BLaER1 treated with 17β-estradiol and CSF1 and Interleukin-3, amounts not matched to agents 10 nM and 100 nM (cell line): ENCODE data around the gene CREB3L4.

Experiments
- H3K27ac ChIP-seq, 11 experiments: shearing (Covaris generic); formaldehyde crosslinking; 2 replicates each; pipeline ENCODE4 v1.8.1; 2022
- H3K27me3 ChIP-seq, 11 experiments: shearing (Covaris generic); formaldehyde crosslinking; 2 replicates each; pipeline ENCODE4 v1.8.1; 2022
- H3K36me3 ChIP-seq, 11 experiments: shearing (Covaris generic); formaldehyde crosslinking; 2 replicates each; pipeline ENCODE4 v1.8.1; 2022
- H3K4me1 ChIP-seq, 10 experiments: shearing (Covaris generic); formaldehyde crosslinking; 2 replicates each; pipeline ENCODE4 v1.8.1; 2022
- H3K4me2 ChIP-seq, 11 experiments: shearing (Covaris generic); formaldehyde crosslinking; 2 replicates each; pipeline ENCODE4 v1.8.1; 2022
- H3K4me3 ChIP-seq, 10 experiments: shearing (Covaris generic); formaldehyde crosslinking; 2 replicates each; pipeline ENCODE4 v1.8.1; 2022
- H3K9ac ChIP-seq, 11 experiments: shearing (Covaris generic); formaldehyde crosslinking; 2 replicates each; pipeline ENCODE4 v1.8.1; 2022
- H3K9me3 ChIP-seq, 11 experiments: shearing (Covaris generic); formaldehyde crosslinking; replicated peaks in 1 of 11; 2 replicates each; pipeline ENCODE4 v1.8.1; 2022
- H4K20me1 ChIP-seq, 11 experiments: shearing (Covaris generic); formaldehyde crosslinking; 2 replicates each; pipeline ENCODE4 v1.8.1; 2022
- Cebpa-rat ChIP-seq, 11 experiments: shearing (Covaris generic); IDR thresholded peaks; 2 replicates each; pipeline ENCODE4 v1.8.1; 2022

Gene CREB3L4

DNA sequence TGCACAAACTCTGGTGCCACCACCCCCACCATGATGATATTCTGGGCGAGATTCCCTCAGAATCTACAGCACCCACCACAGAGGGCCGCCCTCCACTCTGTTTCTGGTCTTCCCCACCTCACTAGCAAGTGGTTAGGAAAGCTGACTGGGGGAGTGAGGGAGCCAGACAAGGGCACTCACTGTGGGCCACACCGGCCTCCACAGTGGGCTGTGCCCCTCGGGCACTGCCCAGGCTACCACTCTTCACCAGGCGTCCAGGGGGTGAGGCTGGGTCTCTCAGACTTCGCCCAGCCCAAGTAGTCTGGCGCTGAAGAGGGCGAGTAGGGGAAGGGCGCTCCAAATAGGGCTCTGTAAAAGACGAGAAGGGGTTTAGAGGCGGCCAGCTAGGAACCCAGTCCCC lies 33.7 kb upstream of the CREB3L4 start:
- Histone ChIP-seq H3K4me2 (no peak overlapping the region), H3K4me1 (peaks cover 11 to 41% (median 19%) of the 10 kb centered on the region in 10 experiments), H3K4me3 (no peak overlapping the region), H3K9me3 (no peaks in the 10 kb centered on the region), H3K27ac (no peak overlapping the region; a peak in 1 of 22 replicates), H3K27me3 (no peaks in the 10 kb centered on the region), H3K36me3 (peaks cover 91 to 100% (median 99%) of the 10 kb centered on the region in 11 experiments), H3K9ac (peak overlapping the region in 2 of 11 experiments; percentile 2 to 10; a peak in 2 of 22 replicates), H4K20me1 (peaks cover 0 to 99% (median 10%) of the 10 kb centered on the region in 11 experiments; a peak in 13 of 22 replicates)
- no peak for TF ChIP-seq Cebpa-rat (IDR thresholded peaks at IDR 0.05)

DNA sequence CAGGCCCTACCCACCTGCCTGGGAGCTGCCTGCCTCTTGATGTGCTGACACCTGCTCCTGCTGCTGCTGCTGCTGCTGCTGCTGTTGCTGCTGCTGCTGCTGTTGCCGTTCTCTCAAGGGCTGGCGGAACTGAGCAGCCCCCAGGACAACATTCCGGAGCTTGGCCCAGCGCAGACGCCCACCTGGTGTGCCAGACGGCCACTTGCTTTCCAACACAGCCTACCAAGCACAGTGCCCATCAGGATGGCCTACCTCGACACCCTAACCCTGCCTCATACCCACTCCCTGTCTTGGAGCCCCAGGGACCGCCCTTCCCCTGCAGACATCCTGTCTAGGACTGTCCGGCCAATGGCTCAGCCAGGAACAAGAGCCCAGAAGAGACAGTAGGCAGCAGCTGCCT lies 33.0 kb upstream of the CREB3L4 start:
- Histone ChIP-seq H3K4me3 (no peak overlapping the region), H3K9ac (0 out of 22 replicates have a peak overlapping the region, but pooled peaks of 1 of the 11 experiments have one; percentile 7), H3K27ac (no peak overlapping the region), H3K36me3 (peaks cover 94 to 100% (median 99%) of the 10 kb centered on the region in 11 experiments), H3K9me3 (no peaks in the 10 kb centered on the region), H3K27me3 (no peaks in the 10 kb centered on the region), H3K4me1 (peaks cover 3 to 40% (median 12%) of the 10 kb centered on the region in 10 experiments; a peak in 19 of 20 replicates), H3K4me2 (no peak overlapping the region), H4K20me1 (peaks cover 0 to 99% (median 17%) of the 10 kb centered on the region in 11 experiments; a peak in 13 of 22 replicates)
- no peak for TF ChIP-seq Cebpa-rat (IDR thresholded peaks at IDR 0.05)

DNA sequence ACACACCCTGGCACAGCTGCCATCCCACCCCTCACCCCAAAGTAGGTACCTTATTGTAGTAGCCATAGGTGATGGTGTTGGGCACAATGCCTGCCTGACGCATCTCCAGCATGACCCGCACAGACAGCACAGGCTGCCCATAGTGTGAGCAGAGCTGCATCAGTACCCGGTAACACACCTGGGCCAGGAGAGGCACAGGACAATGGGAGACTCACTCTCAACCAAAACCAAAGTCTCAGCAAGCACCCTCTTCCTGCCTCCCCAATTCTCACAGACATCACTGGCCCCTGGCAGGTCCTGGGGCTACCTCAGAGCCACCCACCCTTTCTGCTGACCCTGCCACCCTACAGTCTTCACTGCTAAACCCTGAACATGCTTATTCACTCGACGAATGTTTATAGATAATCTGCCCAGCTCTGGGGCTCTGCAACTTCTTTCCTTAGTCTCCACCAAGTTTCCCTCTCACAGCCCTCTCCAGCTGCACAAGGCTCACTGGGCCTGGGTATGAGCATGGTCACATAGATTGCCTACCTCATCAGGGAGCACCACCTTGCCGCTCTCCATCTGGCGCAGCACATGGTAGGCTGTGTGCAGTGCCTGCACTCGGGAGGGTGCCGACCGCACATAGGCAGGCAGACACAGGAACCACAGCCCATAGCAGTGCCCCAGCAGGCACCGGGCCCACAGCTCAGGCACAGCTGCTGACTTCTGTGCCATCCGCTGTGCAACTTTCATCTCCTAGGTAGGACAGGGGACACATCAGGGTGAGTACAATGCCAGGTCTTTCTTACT lies 31.5 kb upstream of the CREB3L4 start:
- Histone ChIP-seq H3K4me3 (no peak overlapping the region), H3K27me3 (no peaks in the 10 kb centered on the region), H3K27ac (no peak overlapping the region), H3K9ac (peak overlapping the region in 3 of 11 experiments; percentile 5 to 37 (median 24); a peak in 3 of 22 replicates), H3K36me3 (peaks cover 95 to 100% (median 99%) of the 10 kb centered on the region in 11 experiments), H3K4me1 (peaks cover 0 to 49% (median 5%) of the 10 kb centered on the region in 10 experiments; a peak in 12 of 20 replicates), H3K9me3 (no peaks in the 10 kb centered on the region), H4K20me1 (peaks cover 0 to 99% (median 29%) of the 10 kb centered on the region in 11 experiments; a peak in 15 of 22 replicates), H3K4me2 (no peak overlapping the region)
- no peak for TF ChIP-seq Cebpa-rat (IDR thresholded peaks at IDR 0.05)

- Histone ChIP-seq H3K4me3 (no peak overlapping the region), H3K36me3 (peaks cover 99 to 100% (median 100%) of the 10 kb centered on the region in 11 experiments), H3K9me3 (no peaks in the 10 kb centered on the region), H3K27ac (no peak overlapping the region), H4K20me1 (peaks cover 0 to 100% (median 36%) of the 10 kb centered on the region in 11 experiments; a peak in 15 of 22 replicates), H3K9ac (no peak overlapping the region), H3K4me1 (peaks cover 6 to 60% (median 14%) of the 10 kb centered on the region in 10 experiments; a peak in 18 of 20 replicates), H3K4me2 (no peak overlapping the region), H3K27me3 (no peaks in the 10 kb centered on the region)
- no peak for TF ChIP-seq Cebpa-rat (IDR thresholded peaks at IDR 0.05)
Observed at GRCh38 chr1:153937331-153937730, 30.4 kb upstream of the CREB3L4 start.

- Histone ChIP-seq H3K9ac (peak overlapping the region in 1 of 11 experiments; percentile 36; a peak in 1 of 22 replicates), H3K36me3 (peaks cover 95 to 100% (median 99%) of the 10 kb centered on the region in 11 experiments), H4K20me1 (peaks cover 0 to 99% (median 36%) of the 10 kb centered on the region in 11 experiments; a peak in 15 of 22 replicates), H3K9me3 (no peaks in the 10 kb centered on the region), H3K4me1 (peaks cover 10 to 66% (median 31%) of the 10 kb centered on the region in 10 experiments), H3K27ac (0 out of 22 replicates have a peak overlapping the region, but pooled peaks of 1 of the 11 experiments have one; percentile 7), H3K4me2 (0 out of 22 replicates have a peak overlapping the region, but pooled peaks of 2 of the 11 experiments have one; percentile 3 to 97), H3K27me3 (no peaks in the 10 kb centered on the region), H3K4me3 (no peak overlapping the region)
- no peak for TF ChIP-seq Cebpa-rat (IDR thresholded peaks at IDR 0.05)
Observed at GRCh38 chr1:153938996-153939395, 28.7 kb upstream of the CREB3L4 start.

DNA sequence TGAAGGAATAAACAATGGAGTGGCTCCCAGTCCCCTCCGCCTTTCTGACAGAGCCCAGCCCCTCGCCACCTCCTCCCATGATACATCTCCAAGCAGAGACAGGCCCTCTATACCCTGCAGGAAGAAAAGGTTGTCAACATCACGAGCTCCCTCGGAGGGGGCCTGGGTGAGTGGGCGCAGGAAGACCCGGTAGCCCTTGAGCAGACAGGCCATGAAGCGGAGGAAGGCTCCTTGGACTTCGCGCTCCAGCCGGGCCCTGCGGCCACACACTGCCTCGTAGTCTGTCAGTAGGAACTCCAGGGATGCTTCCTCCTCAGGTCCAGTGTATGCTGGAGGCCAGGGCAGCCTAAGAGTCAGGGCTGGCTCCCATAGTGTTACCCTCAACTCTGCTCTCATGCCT lies 28.2 kb upstream of the CREB3L4 start:
- peaks cover 15 to 70% (median 35%) of the 10 kb centered on the region in 10 experiments for H3K4me1 ChIP-seq

DNA sequence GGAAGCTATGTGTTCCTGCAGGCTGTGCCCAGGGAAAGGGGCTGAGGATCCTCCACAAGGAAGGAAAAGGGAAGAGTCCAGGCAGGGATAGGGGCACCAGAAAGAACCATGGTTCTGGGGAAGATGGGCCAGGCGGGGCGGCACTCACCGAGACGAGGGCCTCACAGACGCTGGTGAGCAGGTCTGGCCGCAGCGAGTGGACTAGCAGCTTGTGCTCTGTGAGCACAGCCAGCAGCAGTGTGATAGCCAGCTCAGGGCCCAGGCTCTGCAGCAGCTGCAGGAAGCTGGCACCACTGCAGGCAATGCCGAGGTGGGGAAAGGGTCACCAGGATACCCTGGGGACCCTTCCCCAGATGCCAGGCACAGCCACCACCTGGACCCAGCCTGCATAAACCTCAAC lies 26.9 kb upstream of the CREB3L4 start:
- Histone ChIP-seq H4K20me1 (peaks cover 0 to 82% (median 30%) of the 10 kb centered on the region in 11 experiments; a peak in 15 of 22 replicates), H3K27ac (peak overlapping the region in 1 of 11 experiments; percentile 6; a peak in 2 of 22 replicates), H3K36me3 (peaks cover 78 to 86% (median 84%) of the 10 kb centered on the region in 11 experiments), H3K4me3 (no peak overlapping the region), H3K4me1 (peaks cover 26 to 67% (median 40%) of the 10 kb centered on the region in 10 experiments), H3K9me3 (no peaks in the 10 kb centered on the region), H3K27me3 (no peaks in the 10 kb centered on the region), H3K4me2 (peak overlapping the region in 5 of 11 experiments; percentile 4 to 98 (median 15); a peak in 6 of 22 replicates), H3K9ac (peak overlapping the region in 5 of 11 experiments; percentile 9 to 100 (median 100); a peak in 6 of 22 replicates)
- no peak for TF ChIP-seq Cebpa-rat (IDR thresholded peaks at IDR 0.05)

More for the DNA sequence above, 28.2 kb upstream of the CREB3L4 start:
- TF ChIP-seq Cebpa-rat (IDR thresholded peaks at IDR 0.05), result no peak
- Histone ChIP-seq H3K27ac (0 out of 22 replicates have a peak overlapping the region, but pooled peaks of 1 of the 11 experiments have one; percentile 7), H3K9me3 (no peaks in the 10 kb centered on the region), H3K4me2 (peak overlapping the region in 2 of 11 experiments; percentile 3 to 97; a peak in 2 of 22 replicates), H3K36me3 (peaks cover 91 to 99% (median 97%) of the 10 kb centered on the region in 11 experiments), H4K20me1 (peaks cover 0 to 94% (median 35%) of the 10 kb centered on the region in 11 experiments; a peak in 15 of 22 replicates), H3K9ac (peak overlapping the region in 2 of 11 experiments; percentile 36 to 100; a peak in 2 of 22 replicates), H3K27me3 (no peaks in the 10 kb centered on the region), H3K4me3 (no peak overlapping the region)

- H3K4me1 ChIP-seq, result peaks cover 31 to 63% (median 43%) of the 10 kb centered on the region in 10 experiments
- no peak for TF ChIP-seq Cebpa-rat (IDR thresholded peaks at IDR 0.05)
- H4K20me1 ChIP-seq, result peaks cover 0 to 68% (median 33%) of the 10 kb centered on the region in 11 experiments; a peak in 15 of 22 replicates
- peak overlapping the region in 3 of 10 experiments; percentile 70 to 85 (median 80); a peak in 4 of 20 replicates for H3K4me3 ChIP-seq
- peak overlapping the region; percentile 4 to 100 (median 99); a peak in 13 of 22 replicates for H3K9ac ChIP-seq
- no peaks in the 10 kb centered on the region for H3K9me3 ChIP-seq
- H3K36me3 ChIP-seq, result peaks cover 65 to 74% (median 72%) of the 10 kb centered on the region in 11 experiments
- peak overlapping the region in 8 of 11 experiments; percentile 96 to 99 (median 98); a peak in 13 of 22 replicates for H3K4me2 ChIP-seq
- H3K27me3 ChIP-seq, result no peaks in the 10 kb centered on the region
- H3K27ac ChIP-seq, result peak overlapping the region in 10 of 11 experiments; percentile 1 to 100 (median 78); a peak in 10 of 22 replicates
Observed at GRCh38 chr1:153941826-153942725, 25.6 kb upstream of the CREB3L4 start.
